Stomach (tissue), 9 donors: ENCODE results near the gene ABTB2. TPM values are rescaled to one million over a fixed set of nuclear protein-coding genes. Genes with fewer than 3 reads are reported as not detected.

Experiments used
- DNase-seq, 2 donors: peaks; one replicate each; pipeline versions ENCODE4 v3.0.0 to v3.0.0-alpha.2; 2013 to 2019
- H3K27ac ChIP-seq, 5 donors: fragments of 200-600 bp in 4 of 5; sonication (generic) in 4 of 5; one replicate each; pipeline ENCODE4 v1.5.1; 2013 to 2019; ENCODE audit warnings: mild to moderate bottlenecking in 1 of 5, moderate library complexity in 1 of 5
- H3K27me3 ChIP-seq, 3 donors: fragments of 200-600 bp; sonication (generic); one replicate each; pipeline ENCODE4 v1.5.1; 2017 to 2019; ENCODE audit warnings: mixed run types in 1 of 3
- H3K36me3 ChIP-seq, 4 donors: fragments of 200-600 bp; sonication (generic); 1 replicate in 3 of 4; 2 replicates in 1 of 4; pipeline ENCODE4 v1.5.1; 2016 to 2019
- H3K4me1 ChIP-seq, 4 donors: fragments of 200-600 bp; sonication (generic); one replicate each; pipeline ENCODE4 v1.5.1; 2016 to 2019
- H3K4me3 ChIP-seq, 4 donors: fragments of 200-600 bp; sonication (generic) in 3 of 4; one replicate each; pipeline ENCODE4 v1.5.1; 2016 to 2019; ENCODE audit warnings: mild to moderate bottlenecking in 1 of 4
- H3K9me3 ChIP-seq, 4 donors: fragments of 200-600 bp; sonication (generic); one replicate each; pipeline ENCODE4 v1.5.1; 2016 to 2019
- CTCF ChIP-seq, 7 experiments: fragments of 450-650 bp in 4 of 7; fragments of 200-600 bp in 3 of 7; sonication (generic) in 3 of 7; IDR thresholded peaks; one replicate each; pipeline ENCODE4 v1.5.1; 2016 to 2019; ENCODE audit warnings: antibody characterized with exemption in 7 of 7, control low read depth in 2 of 7, mild to moderate bottlenecking in 1 of 7
- EP300 ChIP-seq: sonication (generic); formaldehyde crosslinking; IDR thresholded peaks from one replicate; pipeline ENCODE4 v1.6.1; 2017; ENCODE audit warnings: antibody characterized with exemption
- POLR2A ChIP-seq, 4 donors: fragments of 450-650 bp; IDR thresholded peaks; one replicate each; pipeline ENCODE4 v1.6.1; 2016; ENCODE audit warnings: antibody characterized with exemption in 4 of 4, control low read depth in 2 of 4, mild to moderate bottlenecking in 1 of 4, moderate library complexity in 1 of 4
- POLR2AphosphoS5 ChIP-seq, 3 donors: sonication (generic); formaldehyde crosslinking; IDR thresholded peaks; one replicate each; pipeline ENCODE4 v1.6.1; 2016; ENCODE audit warnings: antibody characterized with exemption in 3 of 3
- WGBS, 5 donors: extraction: QIAGEN DNeasy Blood & Tissue Kit in 3 of 5; methylation state at CpG; one replicate each; pipeline versions ENCODE4 v1.1.5 to v1.1.7; 2013 to 2018; 5-methylcytosine and 5-hydroxymethylcytosine counted together
- intact Hi-C: fragments of 100-400 bp; cut with DNase I; formaldehyde crosslinking; loops from one replicate; pipeline ENCODE4 v1.15.1; 2023; ENCODE audit warnings: low total_unique reads
- polyA plus RNA-seq, 3 donors: library from polyadenylated mRNA; stranded (reverse); fragments of 200-250 nt; gene quantifications; one replicate each; pipeline ENCODE4 v1.2.3, GENCODE V29; 2013
- total RNA-seq, 5 donors: library from RNA; depleted of rRNA; stranded (reverse); fragments of >200 nt; gene quantifications; one replicate each; pipeline versions ENCODE4 v1.1.0 to v1.2.3, GENCODE V29; 2014 to 2016
- donor health status: healthy with polysubstance abuse.
- donor health status: Bipolar disorder and iron deficiency.
- donor health status: healthy.

The ABTB2 gene
- total and polyA plus RNA-seq, 8 donors, result 0.58 to 12.7 (median 2.2) TPM

- WGBS, 5 donors, result 46 to 71% (median 54%) methylated on average over 2 of the region's 2 CpGs
- peaks cover 0 to 5% (median 0%) of the 10 kb centered on the region in 4 donors for H3K4me1 ChIP-seq
- peak in 2 of 7 experiments; percentile 23 to 40 for TF ChIP-seq CTCF (IDR thresholded peaks at IDR 0.05)
- no peak for TF ChIP-seq POLR2AphosphoS5 (IDR thresholded peaks at IDR 0.05)
- H3K36me3 ChIP-seq, result no peaks in the 10 kb centered on the region
- no peak overlapping the region for H3K27ac ChIP-seq
- H3K9me3 ChIP-seq, result no peaks in the 10 kb centered on the region
- intact Hi-C loops, result loop anchor here (10.0 kb wide), 1 partner anchor 372 kb away; no protein-coding TSS in a partner anchor
- no peaks in the 10 kb centered on the region for H3K27me3 ChIP-seq
- peak; percentile 49 to 50 for DNase-seq
- H3K4me3 ChIP-seq, result no peak overlapping the region
Observed at GRCh38 chr11:34366522-34366921, 8.7 kb upstream of the ABTB2 start.

GRCh38 chr11:34364102-34364501 lies 6.3 kb upstream of the ABTB2 start:
- no peaks in the 10 kb centered on the region for H3K36me3 ChIP-seq
- intact Hi-C loops, result loop anchor here (5.0 to 10.0 kb wide), 2 partner anchors 192 to 369 kb away; no protein-coding TSS in a partner anchor
- H3K4me3 ChIP-seq, result no peak overlapping the region
- H3K27ac ChIP-seq, result no peak overlapping the region
- no peaks in the 10 kb centered on the region for H3K27me3 ChIP-seq
- H3K9me3 ChIP-seq, result no peaks in the 10 kb centered on the region
- DNase-seq, result no peak
- 52 to 62% (median 56%) methylated on average over 3 of the region's 3 CpGs for WGBS, 5 donors
- H3K4me1 ChIP-seq, result peaks cover 0 to 10% (median 5%) of the 10 kb centered on the region in 4 donors
- no peak for TF ChIP-seq CTCF (IDR thresholded peaks at IDR 0.05)
- no peak for TF ChIP-seq EP300
- TF ChIP-seq POLR2A (IDR thresholded peaks at IDR 0.05), result no peak
- TF ChIP-seq POLR2AphosphoS5 (IDR thresholded peaks at IDR 0.05), result no peak

- 57 to 76% (median 64%) methylated on average over 8 of the region's 8 CpGs for WGBS, 5 donors
- Histone ChIP-seq H3K27ac (no peak overlapping the region), H3K4me1 (peaks cover 5 to 15% (median 10%) of the 10 kb centered on the region in 4 donors), H3K4me3 (no peak overlapping the region), H3K9me3 (no peaks in the 10 kb centered on the region), H3K36me3 (no peaks in the 10 kb centered on the region), H3K27me3 (no peaks in the 10 kb centered on the region)
- DNase-seq, result no peak
- intact Hi-C loops, result loop anchor here (5.0 to 10.0 kb wide), 2 partner anchors 191 to 369 kb away; no protein-coding TSS in a partner anchor
- no peak for TF ChIP-seq POLR2A (IDR thresholded peaks at IDR 0.05)
- TF ChIP-seq POLR2AphosphoS5 (IDR thresholded peaks at IDR 0.05), result no peak
- TF ChIP-seq CTCF (IDR thresholded peaks at IDR 0.05), result no peak
- no peak for TF ChIP-seq EP300
Observed at GRCh38 chr11:34363363-34364084, 5.7 kb upstream of the ABTB2 start.

DNA sequence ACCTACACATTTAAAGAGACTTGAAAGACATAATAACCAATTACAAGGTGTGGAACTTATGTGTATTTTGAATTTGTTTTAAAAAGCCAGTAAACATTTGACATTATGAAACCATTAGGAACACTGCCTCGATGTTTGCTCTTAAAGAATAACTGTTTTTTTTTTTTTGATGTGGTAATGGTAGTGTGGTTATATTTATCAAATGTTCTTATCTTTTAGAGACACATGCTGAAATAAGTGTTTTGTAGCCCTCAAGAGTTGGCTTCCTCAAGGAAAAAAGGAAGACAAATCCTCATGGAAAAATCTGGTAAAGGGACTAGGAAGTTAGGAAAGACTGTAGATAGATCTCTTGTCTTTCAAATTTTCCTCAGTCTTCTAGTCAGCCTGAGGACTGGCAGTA lies 2.2 kb upstream of the ABTB2 start:
- Histone ChIP-seq H3K27me3 (peaks cover 0 to 21% (median 11%) of the 10 kb centered on the region in 3 donors), H3K9me3 (no peaks in the 10 kb centered on the region), H3K4me3 (no peak overlapping the region), H3K36me3 (no peaks in the 10 kb centered on the region), H3K27ac (no peak overlapping the region), H3K4me1 (peaks cover 19 to 45% (median 38%) of the 10 kb centered on the region in 4 donors)
- TF ChIP-seq POLR2A (IDR thresholded peaks at IDR 0.05) (no peak), EP300 (no peak), CTCF (IDR thresholded peaks at IDR 0.05) (no peak), POLR2AphosphoS5 (IDR thresholded peaks at IDR 0.05) (no peak)
- DNase-seq, result no peak
- intact Hi-C loops, result loop anchor here (5.0 to 10.0 kb wide), 2 partner anchors 188 to 365 kb away; no protein-coding TSS in a partner anchor
- 4 to 8% (median 6%) methylated on average over 1 of the region's 1 CpG for WGBS, 5 donors
